HepG2 (cell line): ENCODE measurements around the gene CCR5AS.

Experiments
- ATAC-seq: fragments of 200-7000 bp; cut with Tn5 transposase; 3 replicates; pipeline ENCODE4 v1.9.1; 2020; ENCODE audit warnings: mild to moderate bottlenecking, moderate library complexity
- BruUV-seq: library from RNA; stranded (reverse); fragments of 400-500 nt; replicated peaks from 2 replicates; lab custom pipeline; 2021; lab: Mats Ljungman, UMichigan
- CTCF ChIA-PET: fragments of 300-600 bp; formaldehyde crosslinking; extraction: SDS; loops from one replicate; lab custom pipeline; 2021; ENCODE audit warnings: low total read pairs, inconsistent platforms, low intra/inter-chr PET ratio; lab: Yijun Ruan, JAX
- POLR2A ChIA-PET: fragments of 350-600 bp; sonication (Branson Sonifier 250); formaldehyde crosslinking; loops from one replicate; lab custom pipeline; 2020; ENCODE audit warnings: antibody characterized with exemption, inconsistent platforms; lab: Yijun Ruan, JAX
- DNase-seq: peaks from one replicate; pipeline ENCODE4 v3.0.0-alpha.2; 2015; ENCODE audit warnings: low spot score
- FAIRE-seq: peaks from 3 replicates; lab custom pipeline; 2011; peaks lifted over from hg19 to GRCh38; lab: Jason Lieb, UNC
- H2AFZ ChIP-seq: one replicate; pipeline ENCODE4 v1.6.1; 2011; ENCODE audit warnings: low read length, inconsistent platforms
- H3K27ac ChIP-seq: fragments of 300-600 bp; 3 replicates; pipeline ENCODE4 v1.8.0; 2011; ENCODE audit warnings: mixed run types, mild to moderate bottlenecking, mixed read lengths, low read length, inconsistent platforms; ENCODE audit not compliant: insufficient read depth; ENCODE audit errors: extremely low read length
- H3K27me3 ChIP-seq, 2 experiments: fragments of 200-600 bp in 1 of 2; 2 replicates in 1 of 2; 3 replicates in 1 of 2; pipeline versions ENCODE4 v1.6.0 to v1.8.0; 2011; ENCODE audit warnings: low read length in 2 of 2, mild to moderate bottlenecking in 2 of 2, moderate library complexity in 2 of 2, inconsistent platforms in 1 of 2; ENCODE audit not compliant: insufficient read depth in 2 of 2, control insufficient read depth in 1 of 2
- H3K36me3 ChIP-seq, 2 experiments: fragments of 200-600 bp in 1 of 2; replicated peaks in 1 of 2; 2 replicates in 1 of 2; 3 replicates in 1 of 2; pipeline versions ENCODE4 v1.5.1 to v1.8.0; 2011; ENCODE audit warnings: low read length in 2 of 2, inconsistent platforms in 1 of 2; ENCODE audit not compliant: insufficient read depth in 2 of 2, control insufficient read depth in 1 of 2
- H3K4me1 ChIP-seq: 2 replicates; pipeline ENCODE4 v1.5.1; 2012; ENCODE audit warnings: low read length, inconsistent platforms; ENCODE audit not compliant: insufficient read depth
- H3K4me2 ChIP-seq: 2 replicates; pipeline ENCODE4 v1.6.0; 2011; ENCODE audit warnings: low read depth, low read length, inconsistent platforms
- H3K4me3 ChIP-seq, 3 experiments: fragments of 200-600 bp in 1 of 3; sonication (generic), shearing (Covaris generic) in 1 of 3; replicated peaks in 1 of 3; 2 replicates each; pipeline ENCODE4 v1.5.1; 2011 to 2016; ENCODE audit warnings: low read length in 3 of 3, inconsistent platforms in 2 of 3, low read depth in 2 of 3, mild to moderate bottlenecking in 2 of 3, control low read depth in 1 of 3, mixed read lengths in 1 of 3; ENCODE audit not compliant: insufficient read depth in 1 of 3
- H3K79me2 ChIP-seq: one replicate; pipeline ENCODE4 v1.6.1; 2011; ENCODE audit warnings: low read length, inconsistent platforms; ENCODE audit not compliant: insufficient read depth
- H3K9ac ChIP-seq: 2 replicates; pipeline ENCODE4 v1.6.0; 2011; ENCODE audit warnings: mild to moderate bottlenecking, low read depth, low read length, inconsistent platforms; ENCODE audit not compliant: insufficient read depth
- H3K9me3 ChIP-seq: 2 replicates; pipeline ENCODE4 v1.5.1; 2012; ENCODE audit warnings: mild to moderate bottlenecking, low read length
- H4K20me1 ChIP-seq: 2 replicates; pipeline ENCODE4 v1.6.0; 2011; ENCODE audit warnings: inconsistent platforms, mild to moderate bottlenecking, low read length, moderate library complexity; ENCODE audit not compliant: insufficient read depth
- FLYWCH1 ChIP-seq: sonication (generic); formaldehyde crosslinking; IDR thresholded peaks from 2 replicates; pipeline ENCODE4 v1.8.1; 2023; ENCODE audit warnings: mild to moderate bottlenecking, missing genetic modification reagents
- FOSL2 ChIP-seq: sonication (generic); formaldehyde crosslinking; IDR thresholded peaks from 2 replicates; pipeline ENCODE4 v1.4.0; 2020; ENCODE audit warnings: missing genetic modification reagents
- NKX3-1 ChIP-seq: sonication (generic); formaldehyde crosslinking; IDR thresholded peaks from 2 replicates; pipeline ENCODE4 v1.5.0; 2020; ENCODE audit warnings: missing genetic modification reagents
- TFE3 ChIP-seq: IDR thresholded peaks from 2 replicates; pipeline ENCODE4 v1.6.1; 2016
- ZNF24 ChIP-seq: fragments of 450-650 bp; IDR thresholded peaks from 2 replicates; pipeline ENCODE4 v1.6.1; 2017; ENCODE audit warnings: antibody characterized with exemption, mild to moderate bottlenecking
- ZNF614 ChIP-seq: IDR thresholded peaks from 2 replicates; pipeline ENCODE4 v1.6.1; 2018; ENCODE audit warnings: missing biosample characterization, missing genetic modification reagents, inconsistent platforms, borderline replicate concordance
- WGBS: methylation state at CpG from one replicate; pipeline ENCODE4 v1.1.6; 2017; ENCODE audit warnings: low lambda C conversion rate; 5-methylcytosine and 5-hydroxymethylcytosine counted together
- in situ Hi-C: cut with HindIII; loops from 2 replicates; pipeline ENCODE4 v1.10.0; 2017; ENCODE audit warnings: low pct_unique_long_range_greater_than_20kb; ENCODE audit not compliant: extremely low pct_ligation_motif_present
- intact Hi-C: fragments of 100-400 bp; cut with micrococcal nuclease; formaldehyde crosslinking; loops from one replicate; pipeline ENCODE4 v1.10.0; 2022; ENCODE audit not compliant: unreplicated experiment
- TF ChIP-seq, protein P1 (sequence below): IDR thresholded peaks from 2 replicates; pipeline ENCODE4 v1.6.1; 2012; ENCODE audit warnings: low read depth, low read length, improper control_type of control experiment
- TF ChIP-seq, protein P2 (sequence below): sonication (generic); formaldehyde crosslinking; IDR thresholded peaks from 2 replicates; pipeline ENCODE4 v1.8.1; 2023; ENCODE audit warnings: missing genetic modification reagents, inconsistent platforms, borderline replicate concordance
- TF ChIP-seq, protein P3 (sequence below): sonication (generic); formaldehyde crosslinking; IDR thresholded peaks from 2 replicates; pipeline ENCODE4 v1.4.0; 2020; ENCODE audit warnings: missing genetic modification reagents
- TF ChIP-seq, protein P4 (sequence below): sonication (generic); formaldehyde crosslinking; IDR thresholded peaks from 2 replicates; pipeline ENCODE4 v1.5.0; 2020; ENCODE audit warnings: mild to moderate bottlenecking, missing genetic modification reagents

The CCR5AS gene

GRCh38 chr3:46386205-46386604 lies 20.7 kb downstream of the CCR5AS start:
- Histone ChIP-seq H3K27me3 (peaks cover 1 to 12% of the 10 kb centered on the region in 2 experiments; a peak in 1 of 5 replicates), H2AFZ (no peak overlapping the region), H4K20me1 (no peaks in the 10 kb centered on the region), H3K36me3 (no peaks in the 10 kb centered on the region), H3K9me3 (no peaks in the 10 kb centered on the region), H3K9ac (no peak overlapping the region), H3K4me1 (no peaks in the 10 kb centered on the region), H3K27ac (no peak overlapping the region), H3K79me2 (no peaks in the 10 kb centered on the region), H3K4me3 (no peak overlapping the region), H3K4me2 (no peak overlapping the region)
- in situ Hi-C loops = no loop called here
- TF ChIP-seq TFE3 (CRISPR knock-in tag) = no peak
- 0 out of 2 replicates have a peak, but pooled peaks have one; percentile 19 for TF ChIP-seq FOSL2
- under 1% methylated on average over 4 of the region's 4 CpGs for WGBS
- ATAC-seq = no peak; the same call in 2 of the 3 replicates
- no peak for DNase-seq
- ChIA-PET CTCF (no interaction called here), POLR2A (no interaction called here)
- intact Hi-C loops = no loop called here
- FAIRE-seq = no peak
- no TSS peak for BruUV-seq

DNA sequence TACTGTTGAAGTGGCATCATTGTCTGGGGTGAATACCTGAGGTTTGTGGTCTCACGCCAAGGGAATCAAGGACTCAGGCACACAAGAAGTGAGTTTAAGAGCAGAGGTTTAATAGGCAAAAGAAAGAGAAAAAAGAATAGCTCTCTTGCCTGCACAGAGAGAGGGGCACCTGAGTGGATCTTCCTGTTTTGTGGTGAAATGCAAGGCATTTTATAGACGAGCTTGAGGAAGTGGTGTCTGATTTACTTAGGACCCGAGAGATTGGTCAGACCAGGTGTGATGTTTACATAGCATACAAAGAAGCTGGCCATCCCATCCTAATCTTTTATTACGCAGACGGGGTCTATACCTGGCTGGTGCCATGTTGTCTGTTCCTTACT lies 22.9 kb downstream of the CCR5AS start:
- POLR2A ChIA-PET = no interaction called here
- in situ Hi-C loops (no loop called here), intact Hi-C loops (no loop called here)
- TF ChIP-seq NKX3-1 (CRISPR knock-in tag) = no peak
- no peak for TF ChIP-seq ZNF24
- TF ChIP-seq, protein P1, sequence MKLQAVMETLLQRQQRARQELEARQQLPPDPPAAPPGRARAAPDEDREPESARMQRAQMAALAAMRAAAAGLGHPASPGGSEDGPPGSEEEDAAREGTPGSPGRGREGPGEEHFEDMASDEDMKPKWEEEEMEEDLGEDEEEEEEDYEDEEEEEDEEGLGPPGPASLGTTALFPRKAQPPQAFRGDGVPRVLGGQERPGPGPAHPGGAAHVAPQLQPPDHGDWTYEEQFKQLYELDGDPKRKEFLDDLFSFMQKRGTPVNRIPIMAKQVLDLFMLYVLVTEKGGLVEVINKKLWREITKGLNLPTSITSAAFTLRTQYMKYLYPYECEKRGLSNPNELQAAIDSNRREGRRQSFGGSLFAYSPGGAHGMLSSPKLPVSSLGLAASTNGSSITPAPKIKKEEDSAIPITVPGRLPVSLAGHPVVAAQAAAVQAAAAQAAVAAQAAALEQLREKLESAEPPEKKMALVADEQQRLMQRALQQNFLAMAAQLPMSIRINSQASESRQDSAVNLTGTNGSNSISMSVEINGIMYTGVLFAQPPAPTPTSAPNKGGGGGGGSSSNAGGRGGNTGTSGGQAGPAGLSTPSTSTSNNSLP = no peak
- TF ChIP-seq, protein P2, sequence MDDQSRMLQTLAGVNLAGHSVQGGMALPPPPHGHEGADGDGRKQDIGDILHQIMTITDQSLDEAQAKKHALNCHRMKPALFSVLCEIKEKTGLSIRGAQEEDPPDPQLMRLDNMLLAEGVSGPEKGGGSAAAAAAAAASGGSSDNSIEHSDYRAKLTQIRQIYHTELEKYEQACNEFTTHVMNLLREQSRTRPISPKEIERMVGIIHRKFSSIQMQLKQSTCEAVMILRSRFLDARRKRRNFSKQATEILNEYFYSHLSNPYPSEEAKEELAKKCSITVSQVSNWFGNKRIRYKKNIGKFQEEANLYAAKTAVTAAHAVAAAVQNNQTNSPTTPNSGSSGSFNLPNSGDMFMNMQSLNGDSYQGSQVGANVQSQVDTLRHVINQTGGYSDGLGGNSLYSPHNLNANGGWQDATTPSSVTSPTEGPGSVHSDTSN (CRISPR knock-in tag) = no peak
- no peak for TF ChIP-seq FLYWCH1
- TF ChIP-seq, protein P3, sequence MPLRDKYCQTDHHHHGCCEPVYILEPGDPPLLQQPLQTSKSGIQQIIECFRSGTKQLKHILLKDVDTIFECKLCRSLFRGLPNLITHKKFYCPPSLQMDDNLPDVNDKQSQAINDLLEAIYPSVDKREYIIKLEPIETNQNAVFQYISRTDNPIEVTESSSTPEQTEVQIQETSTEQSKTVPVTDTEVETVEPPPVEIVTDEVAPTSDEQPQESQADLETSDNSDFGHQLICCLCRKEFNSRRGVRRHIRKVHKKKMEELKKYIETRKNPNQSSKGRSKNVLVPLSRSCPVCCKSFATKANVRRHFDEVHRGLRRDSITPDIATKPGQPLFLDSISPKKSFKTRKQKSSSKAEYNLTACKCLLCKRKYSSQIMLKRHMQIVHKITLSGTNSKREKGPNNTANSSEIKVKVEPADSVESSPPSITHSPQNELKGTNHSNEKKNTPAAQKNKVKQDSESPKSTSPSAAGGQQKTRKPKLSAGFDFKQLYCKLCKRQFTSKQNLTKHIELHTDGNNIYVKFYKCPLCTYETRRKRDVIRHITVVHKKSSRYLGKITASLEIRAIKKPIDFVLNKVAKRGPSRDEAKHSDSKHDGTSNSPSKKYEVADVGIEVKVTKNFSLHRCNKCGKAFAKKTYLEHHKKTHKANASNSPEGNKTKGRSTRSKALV (CRISPR knock-in tag) = no peak
- no peak for TF ChIP-seq ZNF614 (CRISPR knock-in tag)
- TF ChIP-seq, protein P4, sequence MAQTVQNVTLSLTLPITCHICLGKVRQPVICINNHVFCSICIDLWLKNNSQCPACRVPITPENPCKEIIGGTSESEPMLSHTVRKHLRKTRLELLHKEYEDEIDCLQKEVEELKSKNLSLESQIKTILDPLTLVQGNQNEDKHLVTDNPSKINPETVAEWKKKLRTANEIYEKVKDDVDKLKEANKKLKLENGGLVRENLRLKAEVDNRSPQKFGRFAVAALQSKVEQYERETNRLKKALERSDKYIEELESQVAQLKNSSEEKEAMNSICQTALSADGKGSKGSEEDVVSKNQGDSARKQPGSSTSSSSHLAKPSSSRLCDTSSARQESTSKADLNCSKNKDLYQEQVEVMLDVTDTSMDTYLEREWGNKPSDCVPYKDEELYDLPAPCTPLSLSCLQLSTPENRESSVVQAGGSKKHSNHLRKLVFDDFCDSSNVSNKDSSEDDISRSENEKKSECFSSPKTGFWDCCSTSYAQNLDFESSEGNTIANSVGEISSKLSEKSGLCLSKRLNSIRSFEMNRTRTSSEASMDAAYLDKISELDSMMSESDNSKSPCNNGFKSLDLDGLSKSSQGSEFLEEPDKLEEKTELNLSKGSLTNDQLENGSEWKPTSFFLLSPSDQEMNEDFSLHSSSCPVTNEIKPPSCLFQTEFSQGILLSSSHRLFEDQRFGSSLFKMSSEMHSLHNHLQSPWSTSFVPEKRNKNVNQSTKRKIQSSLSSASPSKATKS (CRISPR knock-in tag) = no peak

More for the DNA sequence above, 22.9 kb downstream of the CCR5AS start:
- CTCF ChIA-PET = no interaction called here
- 34% methylated on average over 5 of the region's 5 CpGs for WGBS
- BruUV-seq = no TSS peak
- Histone ChIP-seq H3K79me2 (no peaks in the 10 kb centered on the region), H3K27me3 (peaks cover 1 to 3% of the 10 kb centered on the region in 2 experiments; a peak in 1 of 5 replicates), H4K20me1 (no peaks in the 10 kb centered on the region), H3K27ac (no peak overlapping the region), H2AFZ (no peak overlapping the region), H3K9me3 (no peaks in the 10 kb centered on the region), H3K9ac (no peak overlapping the region), H3K4me1 (no peaks in the 10 kb centered on the region), H3K4me3 (no peak overlapping the region), H3K4me2 (no peak overlapping the region), H3K36me3 (no peaks in the 10 kb centered on the region)
- no peak for FAIRE-seq
- no peak for ATAC-seq
- DNase-seq = no peak
